CD1c-positive myeloid dendritic cell (primary cell): ENCODE measurements around the gene RPN1.
A peak's percentile ranks its signal among the peaks of the same experiment; 100 is the strongest.

ENCODE experiments used
- DNase-seq: peaks from one replicate; pipeline ENCODE4 v3.0.0-alpha.2; 2016; ENCODE audit errors: extremely low spot score

The RPN1 gene

DNA sequence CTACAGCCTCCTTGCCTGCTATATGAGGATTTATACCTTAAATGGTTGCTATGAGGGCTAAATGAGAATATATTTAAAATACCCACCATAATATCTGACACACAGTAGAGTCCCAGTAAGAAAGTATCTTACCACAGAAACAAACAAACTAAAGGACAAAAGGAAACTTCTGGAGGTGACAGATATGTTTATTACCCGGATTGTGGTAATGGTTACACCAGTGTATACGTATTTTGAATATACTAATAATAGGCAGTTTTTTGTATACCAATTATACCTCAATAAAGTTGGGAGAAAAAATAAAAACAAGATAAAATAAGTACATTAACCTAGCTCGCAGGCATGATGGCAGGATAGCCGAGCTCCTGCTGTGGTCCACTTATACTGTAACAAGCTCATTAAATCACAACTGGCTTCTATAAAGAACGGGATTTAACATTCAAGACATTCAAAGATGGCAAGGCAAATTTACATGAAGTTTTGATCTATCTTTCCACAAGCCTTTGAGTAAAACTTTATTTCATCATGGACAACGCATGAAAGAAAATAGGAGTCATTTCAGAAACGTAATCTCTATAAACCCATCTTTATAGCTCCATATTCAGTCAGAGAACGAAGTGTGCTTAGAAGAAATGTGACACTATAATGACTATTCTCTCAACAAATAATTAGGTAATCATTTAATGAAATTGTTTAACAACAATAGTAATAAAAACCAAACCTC lies 1.5 kb downstream of the RPN1 start:
- no peak for DNase-seq

- no peak for DNase-seq
These were observed 2.2 kb downstream of the RPN1 start for GRCh38 chr3:128648402-128648801.

DNA sequence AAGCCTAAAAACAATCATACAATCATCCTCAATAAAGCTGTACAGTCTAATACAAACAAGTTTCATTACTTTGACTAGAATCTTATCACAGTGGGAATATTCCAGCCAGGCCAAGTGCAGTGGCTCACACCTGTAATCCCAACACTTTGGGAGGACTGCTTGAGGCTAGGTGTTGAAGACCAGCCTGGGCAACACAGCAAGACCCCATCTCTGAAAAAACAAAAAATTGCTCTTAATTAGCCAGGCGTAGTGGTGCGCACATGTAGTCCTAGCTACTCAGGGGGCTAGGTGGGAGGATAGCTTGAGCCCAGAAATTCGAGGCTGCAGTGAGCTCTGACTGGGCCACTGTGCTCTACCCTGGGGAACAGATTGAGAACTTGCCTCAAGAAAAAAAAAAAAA lies 3.3 kb downstream of the RPN1 start:
- no peak for DNase-seq

DNA sequence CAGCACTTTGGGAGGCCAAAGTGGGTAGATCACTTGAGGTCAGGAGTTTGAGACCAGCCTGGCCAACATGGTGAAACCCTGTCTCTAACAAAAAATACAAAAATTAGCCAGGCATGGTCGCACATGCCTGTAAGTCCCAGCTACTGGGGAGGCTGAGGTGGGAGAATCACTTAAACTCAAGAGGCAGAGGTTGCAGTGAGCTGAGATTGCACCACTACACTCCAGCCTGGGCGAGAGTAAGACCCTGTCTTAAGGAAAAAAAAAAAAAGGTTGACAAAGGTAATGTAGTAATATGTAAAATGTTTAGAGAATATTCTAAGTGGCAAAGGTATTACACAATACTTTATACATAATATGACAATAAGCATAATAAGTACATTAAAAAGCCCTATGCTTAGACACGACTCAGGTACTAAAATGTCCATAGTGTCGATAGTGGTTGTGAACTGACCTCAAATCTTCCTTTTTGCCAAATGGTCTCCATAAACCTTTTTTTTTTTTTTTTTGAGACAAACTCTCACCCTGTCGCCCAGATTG lies 16.5 kb downstream of the RPN1 start:
- no peak for DNase-seq

- DNase-seq, result no peak
These were observed 18.3 kb downstream of the RPN1 start for GRCh38 chr3:128632301-128632700.

DNA sequence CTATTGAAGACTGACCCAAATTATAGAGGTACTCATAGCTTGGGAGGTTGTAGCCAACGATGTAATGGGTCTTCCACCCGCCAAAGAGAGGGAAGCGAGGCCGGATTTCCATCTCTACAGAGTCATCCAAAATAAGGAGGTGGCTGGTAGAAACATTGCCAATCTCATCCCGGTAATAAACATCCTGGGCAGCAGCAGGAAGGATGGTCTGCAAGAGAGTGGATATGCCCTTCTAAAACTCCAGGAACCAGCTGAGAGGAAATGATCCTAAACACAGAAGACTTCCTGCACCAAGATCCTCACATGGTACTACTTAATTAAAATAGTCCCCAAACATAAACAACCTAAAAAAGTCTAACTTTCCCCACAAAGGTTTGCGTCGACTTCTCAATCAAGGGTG lies 20.7 kb downstream of the RPN1 start:
- no peak for DNase-seq

GRCh38 chr3:128625409-128625945 lies 25.1 kb downstream of the RPN1 start:
- DNase-seq, result no peak

DNA sequence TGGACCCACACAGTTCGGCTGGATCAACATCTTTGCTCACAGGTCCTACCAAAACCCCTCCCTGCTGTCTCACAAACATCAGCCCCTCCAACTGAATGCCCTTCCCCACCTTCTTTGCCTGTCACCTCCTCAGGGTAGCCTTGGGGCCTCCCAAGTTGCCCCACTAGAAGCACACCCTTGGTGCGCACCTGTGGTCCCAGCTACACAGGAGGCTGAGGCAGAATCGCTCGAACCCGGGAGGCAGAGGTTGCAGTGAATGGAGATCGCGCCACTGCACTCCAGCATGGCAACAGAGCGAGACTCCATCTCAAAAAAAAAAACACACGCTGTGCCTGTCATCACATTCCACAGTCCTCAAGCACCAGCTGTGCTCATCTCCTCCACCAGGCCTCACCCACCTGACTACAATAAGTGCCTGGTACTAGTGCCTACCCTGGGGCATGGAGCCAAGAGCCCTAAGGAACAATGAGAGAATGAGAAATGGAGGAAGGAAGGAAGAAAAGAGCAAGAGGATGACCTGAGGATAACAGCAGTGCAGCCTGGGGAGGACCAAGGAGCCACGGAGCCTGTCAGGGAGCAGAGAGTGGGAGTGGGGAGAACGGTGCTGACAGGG lies 26.0 kb downstream of the RPN1 start:
- DNase-seq, result no peak

DNA sequence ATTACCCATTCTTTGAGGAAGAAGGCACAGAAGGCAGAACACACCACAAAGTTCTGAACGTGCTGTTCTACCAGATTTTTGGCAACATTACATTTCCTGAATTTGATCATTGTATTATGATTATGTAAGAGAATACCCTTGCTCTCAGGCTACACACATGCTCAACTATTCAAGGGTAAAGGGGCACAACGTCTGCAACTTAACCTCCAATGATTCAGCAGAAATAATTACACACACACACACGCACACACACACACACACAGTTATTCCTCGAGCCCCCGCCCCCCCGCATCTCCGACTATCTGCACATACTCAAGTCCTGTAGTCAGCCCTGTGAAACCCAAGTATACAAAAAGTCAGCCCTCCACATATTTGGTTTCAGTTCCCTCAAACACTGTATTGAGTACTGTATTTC lies 26.8 kb downstream of the RPN1 start:
- peak; percentile 46 for DNase-seq

DNA sequence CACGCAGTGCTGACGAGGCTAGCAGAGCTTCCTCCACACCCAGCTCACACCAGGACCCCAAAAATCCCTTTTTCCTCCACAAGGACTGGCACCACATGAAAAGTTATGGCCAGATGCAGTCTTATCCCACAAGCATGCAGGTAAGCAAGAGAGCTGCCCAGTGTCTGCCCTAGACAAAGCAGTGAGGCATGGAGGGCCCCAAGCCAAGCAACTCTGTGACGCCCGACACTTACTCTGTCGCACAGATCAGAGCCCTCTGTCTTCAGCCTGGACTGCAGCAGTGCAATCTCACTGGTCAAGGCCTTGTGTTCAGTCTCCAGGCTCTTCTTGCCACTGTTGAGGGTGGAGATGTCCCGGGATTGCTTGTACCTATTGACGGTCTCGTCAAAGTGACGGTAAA lies 28.7 kb downstream of the RPN1 start:
- no peak for DNase-seq

- DNase-seq, result no peak
These were observed 29.4 kb downstream of the RPN1 start for GRCh38 chr3:128621234-128621633.

GRCh38 chr3:128620268-128620691 lies 30.3 kb downstream of the RPN1 start:
- DNase-seq, result peak; percentile 7

- DNase-seq, result peak; percentile 86
These were observed 31.3 kb downstream of the RPN1 start for GRCh38 chr3:128619146-128619890.

GRCh38 chr3:128618398-128618726 lies 32.3 kb downstream of the RPN1 start:
- peak; percentile 27 for DNase-seq

DNA sequence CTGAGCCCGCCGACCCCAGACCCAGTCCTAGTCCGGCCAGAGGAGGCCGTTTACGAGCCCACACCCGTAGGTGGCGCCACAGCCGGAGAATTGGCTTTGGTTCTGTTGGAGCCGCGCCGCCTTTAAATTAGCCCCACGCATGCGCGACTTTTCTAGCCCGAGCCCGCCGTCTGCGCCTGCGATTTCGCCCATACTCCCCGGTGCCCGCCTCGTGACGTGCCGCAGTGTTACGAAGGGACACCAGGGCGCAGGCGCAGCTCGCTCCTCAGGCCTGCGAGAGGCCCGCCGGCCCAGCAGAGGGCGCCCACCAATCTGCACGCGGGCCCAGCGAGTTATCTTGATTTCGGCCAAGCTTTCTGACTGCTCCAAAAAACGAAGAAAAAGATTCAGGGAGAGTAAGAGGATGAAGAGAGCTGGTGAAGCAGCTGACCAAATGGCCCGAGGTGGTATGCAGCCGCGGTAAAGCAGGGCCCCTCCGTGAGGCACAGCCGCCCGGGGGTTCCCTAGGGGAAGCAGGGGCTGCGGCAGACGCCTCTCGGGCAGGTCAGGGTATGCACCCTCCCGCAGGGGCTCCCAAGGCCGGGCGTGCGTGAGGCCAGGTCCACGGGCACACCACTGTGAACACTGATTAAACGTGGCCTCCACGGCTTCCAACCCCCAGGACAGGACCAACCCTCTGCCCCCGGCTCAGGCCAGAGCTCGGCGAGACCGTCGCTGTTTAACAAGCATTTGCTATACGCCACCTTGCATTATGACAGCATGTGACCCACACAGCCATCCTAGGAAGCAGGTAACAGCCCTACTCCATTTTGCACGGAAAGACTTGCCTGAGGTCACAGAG lies 32.8 kb downstream of the RPN1 start:
- peak; percentile 100 for DNase-seq

DNA sequence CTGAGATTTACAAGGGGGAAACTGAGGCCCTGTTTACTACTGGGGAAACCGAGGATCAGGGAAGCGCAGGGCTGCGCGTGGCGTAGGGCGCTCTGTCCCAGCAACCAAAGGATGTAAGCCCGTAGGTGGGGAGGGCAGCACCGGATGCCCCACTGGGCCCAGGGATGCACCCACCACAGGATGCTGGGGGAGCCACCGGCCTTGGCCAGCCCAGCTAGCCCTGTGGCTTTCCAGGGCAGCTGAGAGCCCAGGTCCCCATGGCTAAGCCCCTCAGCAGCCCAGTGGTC lies 33.4 kb downstream of the RPN1 start:
- no peak for DNase-seq

GRCh38 chr3:128616516-128617269 lies 33.9 kb downstream of the RPN1 start:
- no peak for DNase-seq

- DNase-seq, result no peak
These were observed 36.5 kb downstream of the RPN1 start for GRCh38 chr3:128614076-128614475.

- DNase-seq, result no peak
These were observed 37.4 kb downstream of the RPN1 start for GRCh38 chr3:128613083-128613829.

- no peak for DNase-seq
These were observed 40.1 kb downstream of the RPN1 start for GRCh38 chr3:128610451-128611070.
